Colonic mucosa (tissue), 4 donors: ENCODE measurements around the gene MAGI2. TPM values are rescaled to one million over a fixed set of nuclear protein-coding genes. Genes with fewer than 3 reads are reported as not detected.

Source experiments
- DNase-seq: peaks from one replicate; pipeline ENCODE4 v3.0.0-alpha.2; 2020
- H3K27ac ChIP-seq: fragments of 200-600 bp; one replicate; pipeline ENCODE4 v1.8.0; 2021
- H3K27me3 ChIP-seq: fragments of 200-600 bp; one replicate; pipeline ENCODE4 v1.8.0; 2021
- H3K36me3 ChIP-seq: fragments of 200-600 bp; one replicate; pipeline ENCODE4 v1.8.0; 2021
- H3K4me1 ChIP-seq: fragments of 200-600 bp; one replicate; pipeline ENCODE4 v1.8.0; 2021; ENCODE audit warnings: mild to moderate bottlenecking
- H3K4me3 ChIP-seq: fragments of 200-600 bp; one replicate; pipeline ENCODE4 v1.8.0; 2021
- H3K9ac ChIP-seq, 2 donors: one replicate each; pipeline ENCODE4 v1.7.0; 2013; ENCODE audit warnings: control low read depth in 2 of 2, low read depth in 2 of 2, low read length in 2 of 2
- H3K9me3 ChIP-seq: fragments of 200-600 bp; one replicate; pipeline ENCODE4 v1.8.0; 2021
- intact Hi-C: fragments of 100-400 bp; cut with DNase I; formaldehyde crosslinking; loops from one replicate; pipeline ENCODE4 v1.14.1; 2022
- total RNA-seq, 2 donors: library from RNA; stranded (reverse); fragmentation: NEBNext Ultra II Directional in 1 of 2; extraction: Animal tissue kit (Norgen Biotek cat#: 25700) in 1 of 2; gene quantifications; one replicate each; pipeline ENCODE4 v1.2.1, GENCODE V29; 2021
- TF ChIP-seq, protein P1 (sequence below): fragments of 200-600 bp; IDR thresholded peaks from one replicate; pipeline ENCODE4 v1.8.0; 2022; ENCODE audit warnings: antibody characterized with exemption, mild to moderate bottlenecking
- donor health status: healthy.
- donor health status: DM: no; HTN: no; CAD: no.
- donor health status: DM: no; HTN: no; CAD: no.

MAGI2 gene
- total RNA-seq, 2 donors from 2014 or later = 1.1 to 2.4 TPM

GRCh38 chr7:78037603-78038002, 1415.9 kb downstream of the MAGI2 start:
- no peak for DNase-seq
- Histone ChIP-seq H3K27ac (no peak overlapping the region), H3K9me3 (no peaks in the 10 kb centered on the region), H3K36me3 (no peaks in the 10 kb centered on the region), H3K4me3 (no peak overlapping the region), H3K9ac (no peak overlapping the region), H3K4me1 (no peaks in the 10 kb centered on the region), H3K27me3 (no peaks in the 10 kb centered on the region)
- TF ChIP-seq, protein P1, sequence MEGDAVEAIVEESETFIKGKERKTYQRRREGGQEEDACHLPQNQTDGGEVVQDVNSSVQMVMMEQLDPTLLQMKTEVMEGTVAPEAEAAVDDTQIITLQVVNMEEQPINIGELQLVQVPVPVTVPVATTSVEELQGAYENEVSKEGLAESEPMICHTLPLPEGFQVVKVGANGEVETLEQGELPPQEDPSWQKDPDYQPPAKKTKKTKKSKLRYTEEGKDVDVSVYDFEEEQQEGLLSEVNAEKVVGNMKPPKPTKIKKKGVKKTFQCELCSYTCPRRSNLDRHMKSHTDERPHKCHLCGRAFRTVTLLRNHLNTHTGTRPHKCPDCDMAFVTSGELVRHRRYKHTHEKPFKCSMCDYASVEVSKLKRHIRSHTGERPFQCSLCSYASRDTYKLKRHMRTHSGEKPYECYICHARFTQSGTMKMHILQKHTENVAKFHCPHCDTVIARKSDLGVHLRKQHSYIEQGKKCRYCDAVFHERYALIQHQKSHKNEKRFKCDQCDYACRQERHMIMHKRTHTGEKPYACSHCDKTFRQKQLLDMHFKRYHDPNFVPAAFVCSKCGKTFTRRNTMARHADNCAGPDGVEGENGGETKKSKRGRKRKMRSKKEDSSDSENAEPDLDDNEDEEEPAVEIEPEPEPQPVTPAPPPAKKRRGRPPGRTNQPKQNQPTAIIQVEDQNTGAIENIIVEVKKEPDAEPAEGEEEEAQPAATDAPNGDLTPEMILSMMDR = no peak
- intact Hi-C loops = no loop called here

DNA sequence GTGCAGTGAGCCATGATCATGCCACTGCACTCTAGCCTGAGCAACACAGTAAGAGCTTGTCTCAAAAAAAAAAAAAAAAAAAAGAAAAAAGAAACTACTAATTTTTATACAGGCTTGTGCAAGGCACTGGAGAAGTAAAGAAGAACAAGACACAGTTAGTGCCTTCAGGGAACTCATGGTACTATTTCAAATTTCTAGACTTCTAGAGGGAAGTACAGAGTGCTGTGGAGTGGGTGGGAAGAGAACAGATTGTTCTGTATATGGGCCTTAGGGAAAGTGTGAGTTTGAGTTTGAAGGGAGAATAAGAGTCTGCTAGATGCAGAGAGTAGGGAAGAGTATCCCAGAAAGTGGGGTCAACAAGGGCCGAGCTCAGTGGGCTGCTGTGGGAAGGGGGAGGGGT, 1420.1 kb downstream of the MAGI2 start:
- H3K27ac ChIP-seq = no peak overlapping the region
- H3K4me1 ChIP-seq = no peaks in the 10 kb centered on the region
- no peak overlapping the region for H3K9ac ChIP-seq
- no peaks in the 10 kb centered on the region for H3K9me3 ChIP-seq
- DNase-seq = no peak
- H3K4me3 ChIP-seq = no peak overlapping the region
- TF ChIP-seq, protein P1 = no peak
- H3K27me3 ChIP-seq = no peaks in the 10 kb centered on the region
- intact Hi-C loops = no loop called here
- H3K36me3 ChIP-seq = no peaks in the 10 kb centered on the region

GRCh38 chr7:78026492-78026891, 1427.0 kb downstream of the MAGI2 start:
- H3K9ac ChIP-seq = no peak overlapping the region
- H3K4me3 ChIP-seq = no peak overlapping the region
- H3K4me1 ChIP-seq = no peaks in the 10 kb centered on the region
- no peak overlapping the region for H3K27ac ChIP-seq
- TF ChIP-seq, protein P1 = no peak
- no peaks in the 10 kb centered on the region for H3K9me3 ChIP-seq
- intact Hi-C loops = no loop called here
- no peaks in the 10 kb centered on the region for H3K27me3 ChIP-seq
- DNase-seq = no peak
- no peaks in the 10 kb centered on the region for H3K36me3 ChIP-seq

DNA sequence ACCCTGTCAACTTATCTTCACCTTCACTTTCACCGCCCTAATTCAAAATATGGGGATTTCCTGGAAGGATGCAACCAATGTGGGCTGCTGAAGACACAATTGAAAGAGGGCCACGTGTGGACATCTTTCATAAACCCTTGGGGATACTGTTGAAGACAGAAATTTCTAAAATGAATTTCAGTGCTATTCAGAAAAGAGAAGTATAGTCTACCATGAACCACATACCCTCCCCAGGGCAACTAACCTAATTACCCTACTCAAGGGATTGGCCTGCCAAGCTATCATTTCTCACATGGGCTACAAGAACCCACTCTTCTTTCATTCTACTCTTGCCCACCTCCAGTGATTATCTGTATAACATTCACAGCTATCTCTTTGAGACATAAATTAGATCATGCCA, 1428.9 kb downstream of the MAGI2 start:
- Histone ChIP-seq H3K27me3 (no peaks in the 10 kb centered on the region), H3K27ac (no peak overlapping the region), H3K9me3 (no peaks in the 10 kb centered on the region), H3K36me3 (no peaks in the 10 kb centered on the region), H3K4me3 (no peak overlapping the region), H3K4me1 (no peaks in the 10 kb centered on the region), H3K9ac (no peak overlapping the region)
- no peak for DNase-seq
- intact Hi-C loops = no loop called here
- TF ChIP-seq, protein P1 = no peak

GRCh38 chr7:78023191-78023590, 1430.3 kb downstream of the MAGI2 start:
- H3K9ac ChIP-seq = no peak overlapping the region
- intact Hi-C loops = no loop called here
- H3K9me3 ChIP-seq = no peaks in the 10 kb centered on the region
- TF ChIP-seq, protein P1 = no peak
- H3K36me3 ChIP-seq = no peaks in the 10 kb centered on the region
- H3K27ac ChIP-seq = no peak overlapping the region
- H3K27me3 ChIP-seq = no peaks in the 10 kb centered on the region
- DNase-seq = no peak
- no peak overlapping the region for H3K4me3 ChIP-seq
- H3K4me1 ChIP-seq = no peaks in the 10 kb centered on the region

- Histone ChIP-seq H3K36me3 (no peaks in the 10 kb centered on the region), H3K9ac (no peak overlapping the region), H3K27me3 (no peaks in the 10 kb centered on the region), H3K4me3 (no peak overlapping the region), H3K9me3 (no peaks in the 10 kb centered on the region), H3K4me1 (no peaks in the 10 kb centered on the region), H3K27ac (no peak overlapping the region)
- TF ChIP-seq, protein P1 = no peak
- intact Hi-C loops = no loop called here
- DNase-seq = no peak
Observed at GRCh38 chr7:78022165-78022564, 1431.3 kb downstream of the MAGI2 start.
